HG03439 (cell line): Measurements from ENCODE around the gene TAF9B.
A peak's percentile ranks its signal among the peaks of the same experiment; 100 is the strongest.
"Not testable (repeated sequence)": the region's sequence is repeated elsewhere in the genome, so short reads cannot be mapped to it uniquely, and the experiment has no call there.

Experiments
- ATAC-seq: cut with Tn5 transposase; IDR thresholded peaks from one replicate; pipeline ENCODE4 v1.9.1; 2021; ENCODE audit warnings: mild to moderate bottlenecking, moderate library complexity; ENCODE audit not compliant: unreplicated experiment

The TAF9B gene

GRCh38 chrX:78116766-78117165 is 22.7 kb downstream of the TAF9B start:
- ATAC-seq, result no peak

- ATAC-seq, result no peak
Observed at GRCh38 chrX:78116365-78116764, 23.1 kb downstream of the TAF9B start.

GRCh38 chrX:78111140-78111931 is 28.1 kb downstream of the TAF9B start:
- ATAC-seq, result no peak

GRCh38 chrX:78109458-78109857 is 30.0 kb downstream of the TAF9B start:
- no peak for ATAC-seq

GRCh38 chrX:78106651-78106986 is 32.8 kb downstream of the TAF9B start:
- ATAC-seq, result no peak

- no peak for ATAC-seq
Observed at GRCh38 chrX:78105944-78106650, 33.4 kb downstream of the TAF9B start.

GRCh38 chrX:78104447-78105176 is 34.8 kb downstream of the TAF9B start:
- no peak for ATAC-seq

- ATAC-seq, result peak; percentile 96
Observed at GRCh38 chrX:78103623-78104446, 35.6 kb downstream of the TAF9B start, which contains the start of gene PGK1. Gene PGK1 (plus strand): TSS chrX:78104248. CDS start chrX:78104341, 93 bp downstream.

GRCh38 chrX:78103001-78103622 is 36.3 kb downstream of the TAF9B start:
- no peak for ATAC-seq

GRCh38 chrX:78102091-78102490 is 37.4 kb downstream of the TAF9B start:
- ATAC-seq, result no peak

GRCh38 chrX:78098108-78098507 is 41.3 kb downstream of the TAF9B start:
- no peak for ATAC-seq

- ATAC-seq, result peak; percentile 97
Observed at GRCh38 chrX:78092296-78092695, 47.2 kb downstream of the TAF9B start.

- ATAC-seq, result not testable (repeated sequence)
Observed at GRCh38 chrX:78081413-78081812, 58.0 kb downstream of the TAF9B start.
